Mucosa of gallbladder (tissue), 1 donor: ENCODE data around the gene SMIM5. TPM values are rescaled to one million over a fixed set of nuclear protein-coding genes. Genes with fewer than 3 reads are reported as not detected.

ENCODE experiments used
- DNase-seq: peaks from one replicate; pipeline ENCODE4 v3.0.0-alpha.2; 2020; ENCODE audit warnings: low spot score
- total RNA-seq: library from RNA; stranded (reverse); gene quantifications from one replicate; pipeline ENCODE4 v1.2.1, GENCODE V29; 2021
- donor health status: DM: no; HTN: no; CAD: no.

Gene SMIM5
- total RNA-seq, 1 donor from 2014 or later: 15.5 TPM

- DNase-seq: no peak
These were observed 7.4 kb downstream of the SMIM5 start for GRCh38 chr17:75640556-75641119.

- DNase-seq: no peak
These were observed 8.1 kb downstream of the SMIM5 start for GRCh38 chr17:75641343-75641742.

GRCh38 chr17:75642182-75642783, 9.0 kb downstream of the SMIM5 start:
- peak; percentile 50 for DNase-seq

- peak; percentile 45 for DNase-seq
These were observed 9.8 kb downstream of the SMIM5 start for GRCh38 chr17:75642784-75643642.

GRCh38 chr17:75643643-75644017, 10.4 kb downstream of the SMIM5 start:
- no peak for DNase-seq

- peak; percentile 88 for DNase-seq
These were observed 12.3 kb downstream of the SMIM5 start for GRCh38 chr17:75645501-75645888.

- DNase-seq: peak; percentile 92
These were observed 12.8 kb downstream of the SMIM5 start for GRCh38 chr17:75645889-75646637.

- DNase-seq: no peak
These were observed 13.4 kb downstream of the SMIM5 start for GRCh38 chr17:75646638-75646992.

GRCh38 chr17:75647061-75647460, 13.8 kb downstream of the SMIM5 start:
- DNase-seq: no peak

GRCh38 chr17:75647921-75648320, 14.7 kb downstream of the SMIM5 start:
- no peak for DNase-seq

- no peak for DNase-seq
These were observed 16.5 kb downstream of the SMIM5 start for GRCh38 chr17:75649687-75650086.

GRCh38 chr17:75650874-75651273, 17.6 kb downstream of the SMIM5 start:
- no peak for DNase-seq

GRCh38 chr17:75652341-75652740, 19.1 kb downstream of the SMIM5 start:
- DNase-seq: no peak

GRCh38 chr17:75652934-75653549, 19.8 kb downstream of the SMIM5 start:
- DNase-seq: no peak

- DNase-seq: no peak
These were observed 20.9 kb downstream of the SMIM5 start for GRCh38 chr17:75654176-75654575.

- DNase-seq: no peak
These were observed 25.0 kb downstream of the SMIM5 start for GRCh38 chr17:75658237-75658636.

GRCh38 chr17:75661531-75661930, 28.3 kb downstream of the SMIM5 start:
- no peak for DNase-seq

GRCh38 chr17:75662511-75662910, 29.3 kb downstream of the SMIM5 start:
- DNase-seq: no peak

- DNase-seq: no peak
These were observed 30.9 kb downstream of the SMIM5 start for GRCh38 chr17:75664099-75664549.

GRCh38 chr17:75665981-75666380, 32.7 kb downstream of the SMIM5 start:
- DNase-seq: no peak

GRCh38 chr17:75666959-75667790, 33.9 kb downstream of the SMIM5 start, which contains the start of the genes RECQL5 and SAP30BP:
RECQL5 (minus strand) TSS chr17:75667154; CDS start chr17:75666557, 597 bp downstream.
SAP30BP (plus strand) TSS chr17:75667338; CDS start chr17:75667373, 35 bp downstream.
- DNase-seq: peak; percentile 99
